Measurements from ENCODE around the gene COL19A1.

COL19A1 gene

DNA sequence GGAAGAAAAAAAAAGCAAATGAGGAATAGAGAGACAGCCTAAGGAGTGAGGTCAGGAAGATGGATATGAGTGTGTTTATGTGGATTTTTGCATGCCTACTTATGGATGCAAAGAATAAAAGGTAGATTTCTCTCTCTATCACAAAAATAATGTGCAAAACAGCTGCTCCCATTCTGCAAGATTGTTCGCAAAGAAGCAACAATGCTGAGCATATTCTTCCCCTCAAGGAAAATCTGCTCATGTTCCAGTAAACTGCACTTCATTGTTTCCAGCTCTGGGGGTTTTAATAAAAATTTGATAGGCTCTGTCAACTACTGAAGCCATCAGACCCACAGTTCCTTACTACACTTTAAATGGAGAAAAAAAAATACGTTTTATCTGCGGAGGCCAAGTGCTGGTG, 259.2 kb downstream of the COL19A1 start:
- no peak for DNase-seq (ENCODE audit: low spot score)

DNA sequence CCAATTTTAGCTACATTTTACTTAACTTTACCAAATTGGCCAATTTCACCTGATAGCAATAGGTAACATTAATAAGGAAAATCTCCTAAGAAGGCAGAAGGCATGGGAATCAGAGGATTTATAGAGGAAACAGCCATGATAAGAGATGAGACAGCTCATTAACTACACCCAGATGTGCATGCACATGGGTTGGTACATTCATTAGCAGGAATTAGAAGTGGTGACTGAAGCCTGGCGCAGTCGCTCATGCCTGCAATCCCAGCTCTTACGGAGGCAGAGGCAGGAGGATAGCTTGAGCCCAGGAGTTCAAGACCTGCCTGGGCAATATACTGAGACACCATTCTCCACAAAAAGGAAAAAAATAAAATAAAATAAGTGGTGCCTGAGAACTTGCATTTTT, 263.0 kb downstream of the COL19A1 start:
- DNase-seq (ENCODE audit: low spot score), result no peak

DNA sequence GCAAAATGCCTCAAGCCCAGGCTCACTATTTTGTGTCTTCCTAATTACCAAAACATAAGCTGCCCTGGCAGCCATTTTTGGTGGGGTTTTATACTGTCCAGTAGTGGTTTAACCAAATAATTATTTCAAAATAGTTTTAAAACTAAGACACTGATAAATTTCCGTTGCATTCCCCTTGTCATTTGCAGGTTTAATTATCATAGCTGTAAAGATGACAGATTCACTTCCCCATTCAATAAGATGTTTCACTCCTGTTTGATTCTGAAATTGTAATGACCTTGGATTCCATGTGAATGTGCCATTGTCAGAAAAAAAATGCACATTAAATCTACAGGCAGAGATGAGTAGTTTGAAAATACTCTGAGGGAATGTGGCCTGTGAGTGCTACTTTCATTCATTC, 264.5 kb downstream of the COL19A1 start:
- DNase-seq (ENCODE audit: low spot score), result no peak

DNA sequence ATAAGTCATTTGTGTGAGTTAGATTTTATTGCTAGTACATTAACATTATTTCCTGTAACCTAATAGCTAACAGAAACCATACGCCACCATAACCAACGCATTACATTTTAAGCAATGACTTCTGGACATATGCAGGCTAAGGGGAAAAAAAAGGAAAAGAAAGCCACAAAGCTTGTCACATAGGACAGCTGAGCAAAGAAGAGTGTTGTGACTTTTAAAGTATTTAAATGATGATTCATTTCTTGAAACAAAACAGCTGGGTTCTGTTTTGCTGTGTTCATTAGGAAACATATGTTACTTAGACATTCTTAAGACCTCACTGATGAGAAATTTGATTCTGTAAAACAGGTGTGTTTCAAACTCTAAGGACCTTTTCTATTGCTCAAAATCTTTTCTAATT, 265.2 kb downstream of the COL19A1 start:
- no peak for DNase-seq (ENCODE audit: low spot score)

DNA sequence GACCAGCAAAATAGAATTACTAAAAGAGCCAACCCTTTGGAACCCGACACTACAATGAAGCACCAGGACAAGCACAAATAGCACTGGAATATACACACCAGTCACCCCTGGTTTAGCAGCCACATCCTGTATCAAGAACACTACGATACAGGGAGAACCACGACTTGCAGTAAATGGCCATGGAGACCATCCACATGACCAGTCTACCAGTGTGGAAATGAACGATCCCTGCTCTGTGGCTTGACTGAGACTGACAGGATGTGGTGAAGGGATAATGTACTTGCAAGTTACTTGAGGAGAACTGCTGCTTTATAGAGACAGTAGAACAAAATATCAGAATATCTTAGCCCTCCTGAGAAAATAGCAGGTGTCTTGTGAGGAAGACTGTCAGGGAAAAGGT, 266.9 kb downstream of the COL19A1 start:
- no peak for DNase-seq (ENCODE audit: low spot score)

DNA sequence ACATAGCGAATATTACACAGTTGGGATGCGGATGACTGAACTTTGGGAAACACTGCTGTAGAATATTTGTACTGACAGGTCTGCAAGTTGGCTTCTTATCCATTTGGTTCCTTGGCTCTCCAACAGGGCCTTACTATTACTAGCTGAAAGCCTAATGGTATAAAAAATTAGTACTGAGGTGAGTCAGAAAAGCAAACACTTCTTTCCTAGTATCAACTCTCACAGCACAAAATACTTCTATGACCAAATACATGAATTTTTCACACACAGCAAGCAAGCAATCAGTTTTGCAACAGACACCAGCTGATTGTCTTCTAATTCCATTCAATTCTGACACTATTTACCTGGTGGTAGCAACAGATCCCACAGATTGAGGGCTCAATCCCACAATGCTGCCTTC, 268.2 kb downstream of the COL19A1 start:
- no peak for DNase-seq (ENCODE audit: low spot score)

DNA sequence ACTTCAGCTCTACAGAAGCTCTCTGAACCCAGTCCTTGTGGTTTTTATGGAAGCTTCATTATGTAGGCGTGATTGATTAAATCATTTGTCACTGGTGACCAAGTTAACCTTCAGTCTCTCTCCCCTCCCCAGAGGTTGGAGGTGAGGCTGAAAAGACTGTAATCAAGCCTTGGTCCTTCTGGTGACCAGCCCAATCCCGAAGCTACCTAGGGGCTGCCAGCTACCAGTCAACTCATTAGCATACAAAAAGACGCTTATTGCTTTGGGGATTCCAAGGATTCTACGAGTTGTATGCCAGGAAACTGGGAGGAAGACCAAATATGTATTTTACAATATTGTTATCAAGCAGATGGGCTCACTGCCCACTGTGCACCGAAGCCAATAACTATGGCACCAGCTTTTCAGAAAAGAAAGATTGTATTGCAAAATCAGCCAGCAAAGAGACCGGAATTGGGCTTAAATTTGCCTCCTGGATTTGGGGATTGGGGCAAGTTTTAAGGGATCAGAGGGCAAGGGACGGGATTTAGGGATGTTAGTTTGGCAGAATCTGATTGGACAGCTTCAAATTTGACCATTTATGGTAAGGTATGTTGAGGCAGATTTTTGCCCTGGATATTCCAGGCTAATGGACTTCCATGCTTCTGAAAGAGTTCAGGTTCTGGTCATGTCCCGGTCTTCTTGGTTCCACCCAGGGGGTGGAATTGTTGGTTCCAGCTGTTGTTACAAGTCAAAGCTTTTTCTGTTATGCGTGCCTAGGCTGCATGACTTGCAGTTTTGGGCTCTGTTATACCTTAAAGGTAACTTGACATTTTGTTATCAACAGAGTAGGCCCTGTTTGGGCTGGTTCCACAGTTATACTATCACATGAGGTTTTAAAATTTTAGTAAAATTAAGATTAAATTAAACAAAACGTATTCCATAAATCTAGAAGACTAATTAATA, 269.1 kb downstream of the COL19A1 start:
- DNase-seq (ENCODE audit: low spot score), result no peak

DNA sequence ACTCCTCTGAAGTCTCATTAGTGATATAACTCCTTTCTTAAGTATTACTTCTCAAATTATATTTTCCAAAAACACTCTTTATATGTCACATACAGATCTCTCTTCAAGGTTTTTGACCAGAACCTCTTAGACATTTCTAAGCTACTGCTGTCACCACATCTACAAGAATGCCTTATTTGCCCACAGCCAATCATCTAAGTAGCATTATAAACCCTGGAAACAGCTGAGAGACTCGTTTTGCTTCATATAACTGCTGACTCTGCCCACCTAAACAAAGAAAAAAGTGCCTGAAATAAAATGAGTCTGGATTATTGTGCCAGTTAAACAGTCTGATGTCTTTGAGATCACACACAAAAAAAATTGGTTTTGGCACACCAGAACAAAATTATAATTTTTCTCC, 270.6 kb downstream of the COL19A1 start:
- DNase-seq (ENCODE audit: low spot score), result no peak

DNA sequence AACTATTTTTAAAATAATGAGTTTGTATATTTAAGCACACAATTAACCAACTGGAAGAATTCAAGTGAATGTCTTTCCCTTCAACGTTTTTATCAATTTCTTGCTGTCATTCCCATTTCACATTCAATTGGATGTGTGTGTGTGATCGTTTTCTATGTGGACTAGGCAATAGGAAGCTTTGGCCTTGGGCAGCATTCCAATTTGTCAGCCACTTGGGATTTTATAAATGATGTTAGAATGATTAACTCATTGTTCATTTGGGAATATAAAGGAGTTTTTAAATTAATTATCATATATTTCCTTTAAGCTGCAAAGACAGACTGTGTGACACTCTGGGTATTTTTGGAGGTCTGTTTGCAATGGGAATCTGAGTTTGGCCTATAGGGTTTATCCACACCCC, 274.1 kb downstream of the COL19A1 start:
- no peak for DNase-seq (ENCODE audit: low spot score)

DNA sequence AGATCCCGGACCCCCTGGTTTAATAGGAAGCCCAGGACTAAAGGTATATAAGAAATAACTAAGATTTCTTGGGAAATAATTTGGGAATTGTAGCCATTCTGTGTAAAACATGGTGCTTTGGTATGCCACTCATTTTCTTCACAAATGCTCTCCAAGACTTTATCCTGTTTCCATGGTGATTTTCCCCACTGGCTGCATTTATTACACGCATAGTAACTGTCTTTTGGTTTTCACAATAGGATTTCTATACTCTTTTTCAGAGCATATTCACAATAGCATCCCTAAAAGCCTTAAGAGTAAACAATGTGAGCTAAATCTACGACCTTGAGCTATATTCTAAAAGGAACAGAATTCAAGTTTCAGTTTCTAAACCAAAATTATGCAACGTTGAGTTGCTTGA, 275.7 kb downstream of the COL19A1 start:
- no peak for DNase-seq (ENCODE audit: low spot score)

DNA sequence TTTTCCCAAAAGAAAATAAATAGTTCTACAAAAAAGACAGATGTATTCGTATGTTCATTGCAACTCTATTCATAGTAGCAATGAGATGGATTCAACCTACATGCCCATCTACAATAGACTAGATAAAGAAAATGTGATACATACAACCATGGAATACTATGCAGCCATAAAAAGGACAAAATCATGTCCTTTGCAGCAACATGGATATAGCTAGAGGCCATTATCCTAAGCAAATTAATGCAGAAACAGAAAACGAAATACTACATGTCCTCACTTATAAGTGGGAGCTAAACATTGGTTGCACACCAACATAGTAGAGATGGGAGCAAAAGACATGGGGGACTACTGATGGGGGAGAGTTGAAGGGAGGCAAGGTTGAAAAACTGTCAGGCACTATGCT, 278.8 kb downstream of the COL19A1 start:
- DNase-seq (ENCODE audit: low spot score), result no peak

DNA sequence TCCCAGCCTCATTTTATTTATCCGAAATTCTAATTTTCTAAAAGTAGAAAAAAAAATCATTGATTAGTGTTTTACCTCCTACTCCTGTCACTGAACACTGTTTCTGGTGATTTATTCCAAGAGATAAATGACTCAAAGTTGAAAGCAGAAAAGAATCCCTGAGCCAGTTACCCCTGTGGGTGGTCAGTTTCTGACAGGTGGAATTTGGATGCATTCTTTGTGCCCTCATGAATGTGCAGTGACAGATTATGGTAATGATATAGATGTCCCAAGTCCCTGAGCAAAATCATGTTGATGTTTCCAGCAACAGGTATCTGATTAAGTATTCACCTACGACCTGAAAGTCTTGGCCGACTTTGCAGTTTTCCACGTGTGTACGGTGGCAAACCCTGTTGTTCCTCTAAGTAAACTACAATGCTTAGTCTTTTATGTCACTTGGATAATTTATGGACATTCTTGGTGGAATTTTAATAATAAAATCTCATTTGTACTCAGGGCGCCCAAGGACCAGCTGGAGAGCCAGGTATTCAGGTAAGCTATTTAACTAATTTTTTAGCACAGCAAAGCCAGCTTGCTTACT, 282.9 kb downstream of the COL19A1 start:
- DNase-seq (ENCODE audit: low spot score), result no peak

DNA sequence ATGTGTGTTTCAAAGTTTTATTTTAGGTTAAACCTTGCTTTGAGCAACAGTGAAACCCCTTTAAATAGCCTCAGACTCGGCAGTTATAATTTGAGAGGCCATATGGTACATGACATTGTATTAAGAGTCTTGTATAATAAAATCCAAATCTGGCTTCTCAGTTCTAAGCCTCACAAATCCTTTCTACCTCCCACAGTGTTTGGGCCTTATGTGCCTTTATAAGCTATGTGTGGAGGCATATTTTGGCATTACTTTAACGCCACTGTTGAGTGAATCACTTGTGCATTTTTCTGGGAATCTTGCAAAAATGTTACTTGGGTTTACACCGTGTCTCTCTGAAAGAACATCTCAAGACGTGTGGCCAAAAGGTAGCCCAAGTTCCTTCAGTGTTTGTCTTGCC, 284.2 kb downstream of the COL19A1 start:
- no peak for DNase-seq (ENCODE audit: low spot score)

DNA sequence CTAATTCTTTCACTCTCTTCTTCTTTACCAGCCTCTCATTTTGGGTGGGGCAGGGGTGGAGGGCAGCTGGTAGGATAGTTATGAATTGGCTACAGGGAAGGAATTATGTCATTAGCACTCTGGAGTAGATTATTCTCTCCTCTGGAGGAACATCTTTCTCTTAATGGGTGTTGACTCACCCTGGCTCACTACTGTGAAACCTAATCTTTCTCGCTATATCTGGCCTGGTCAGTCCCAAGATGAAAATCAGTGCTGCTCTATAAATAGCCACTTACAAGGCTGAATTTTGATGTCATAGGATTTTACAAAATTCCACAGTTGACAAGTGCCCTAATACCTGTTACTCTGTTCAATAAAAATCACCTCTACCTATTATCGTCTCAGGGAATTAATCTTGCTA, 285.3 kb downstream of the COL19A1 start:
- no peak for DNase-seq (ENCODE audit: low spot score)

DNA sequence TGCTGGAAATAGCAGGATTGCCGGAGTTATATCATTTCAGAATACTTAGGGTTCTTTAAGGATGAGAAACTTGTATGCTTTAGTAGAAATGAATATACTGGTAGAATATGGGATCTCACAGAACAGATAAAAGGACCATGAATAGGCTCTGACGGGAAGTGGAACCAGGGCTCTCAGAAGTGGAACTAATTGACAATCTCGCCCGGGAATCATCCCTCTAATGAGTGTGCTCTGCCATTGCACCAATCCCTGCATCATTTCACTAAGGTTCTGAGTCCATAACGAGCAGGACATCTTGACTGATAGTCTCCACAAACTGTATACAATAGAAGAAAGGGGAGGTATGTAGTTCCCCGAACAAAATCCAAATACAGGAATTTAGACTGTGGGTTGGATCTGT, 286.4 kb downstream of the COL19A1 start:
- no peak for DNase-seq (ENCODE audit: low spot score)

DNA sequence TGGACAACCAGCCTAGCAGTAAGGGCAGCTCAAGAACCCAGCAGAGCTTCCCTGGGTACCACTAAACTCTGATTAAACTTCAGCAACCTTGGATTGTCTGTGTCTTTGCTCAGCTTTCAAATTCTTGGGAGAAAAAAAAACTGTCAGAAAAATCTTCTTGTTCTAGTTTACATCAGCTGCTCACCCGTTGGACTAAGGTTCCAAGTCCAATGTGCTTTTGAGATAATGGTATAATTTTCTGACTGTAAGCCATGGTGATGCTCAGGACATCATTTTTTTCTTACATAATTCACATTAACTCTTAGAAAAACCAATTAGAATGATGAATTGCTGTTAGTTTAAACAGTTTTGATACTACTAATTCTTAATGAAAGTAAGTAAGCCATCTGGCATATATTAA, 290.7 kb downstream of the COL19A1 start:
- no peak for DNase-seq (ENCODE audit: low spot score)

DNA sequence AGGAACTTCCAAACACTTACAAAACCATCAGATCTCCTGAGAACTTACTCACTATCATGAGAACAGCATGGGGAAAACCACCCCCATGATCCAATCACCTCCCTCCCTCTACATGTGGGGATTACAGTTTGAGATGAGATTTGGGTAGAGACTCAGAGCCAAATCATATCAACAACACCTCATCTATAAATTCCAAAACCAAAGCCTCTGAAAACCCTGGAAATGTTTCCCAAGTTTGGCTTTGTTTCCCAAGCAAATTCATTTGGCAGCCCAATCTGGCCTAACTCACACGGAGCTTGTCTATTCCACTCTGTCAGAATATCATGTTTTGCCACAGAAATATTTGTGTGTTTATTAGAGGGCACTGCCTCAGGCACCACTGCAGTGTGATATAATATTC, 293.9 kb downstream of the COL19A1 start:
- no peak for DNase-seq (ENCODE audit: low spot score)

DNA sequence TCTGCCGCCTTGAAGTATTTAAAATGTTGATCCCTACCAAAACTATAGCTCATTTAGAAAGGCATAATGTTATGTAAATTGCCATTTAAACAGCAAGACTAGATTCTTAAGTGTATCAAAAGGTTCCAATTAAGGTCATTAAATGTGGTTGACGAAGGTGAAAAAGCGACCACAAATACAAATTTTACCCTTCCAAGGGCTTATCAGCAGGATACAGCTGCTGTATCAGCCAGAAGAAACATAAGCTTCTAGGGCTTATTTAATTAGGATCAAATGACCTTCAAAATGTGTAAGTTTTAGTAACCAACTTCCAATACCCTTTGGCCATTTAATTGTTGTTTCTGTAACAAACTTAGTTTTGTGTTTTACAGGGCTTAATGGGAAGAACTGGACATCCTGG, 296.6 kb downstream of the COL19A1 start:
- DNase-seq (ENCODE audit: low spot score), result no peak

DNA sequence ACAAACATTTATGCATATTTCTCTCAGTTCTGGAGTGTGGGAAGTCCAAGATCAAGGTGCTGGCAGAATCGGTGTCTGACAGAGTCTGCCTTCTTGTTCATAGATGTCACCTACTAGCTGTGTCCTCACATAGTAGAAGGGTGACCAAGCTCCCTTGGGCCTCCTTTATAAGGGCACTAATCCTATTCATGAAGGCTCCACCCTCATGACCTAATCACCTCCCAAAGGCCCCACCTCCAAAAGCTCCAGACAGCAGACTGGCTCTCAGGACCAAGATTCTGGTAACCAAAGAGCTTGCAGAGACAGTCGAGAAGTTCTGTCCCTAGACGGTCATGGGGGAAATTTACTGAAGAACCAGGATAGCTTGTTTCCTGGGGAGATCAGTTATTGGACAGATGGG, 297.4 kb downstream of the COL19A1 start:
- DNase-seq (ENCODE audit: low spot score), result no peak

DNA sequence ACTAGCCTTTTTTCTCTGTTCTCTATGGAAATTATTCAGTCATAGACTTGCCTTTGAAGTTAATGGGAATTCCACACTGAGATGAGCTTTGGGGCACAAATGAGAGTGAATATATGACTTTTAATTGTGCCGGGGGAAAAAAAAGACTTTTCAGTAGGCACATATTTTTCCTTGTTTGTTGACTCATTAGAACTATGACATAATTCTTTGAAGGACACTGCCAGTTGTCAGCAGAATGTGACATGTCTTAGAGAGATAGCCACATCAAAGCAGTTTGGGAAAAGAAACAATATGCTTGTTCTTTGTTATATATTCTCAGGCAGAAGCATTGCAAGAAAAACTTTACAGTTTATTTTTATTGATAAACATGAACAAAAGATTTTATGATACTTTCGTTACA, 298.2 kb downstream of the COL19A1 start:
- DNase-seq (ENCODE audit: low spot score), result no peak

DNA sequence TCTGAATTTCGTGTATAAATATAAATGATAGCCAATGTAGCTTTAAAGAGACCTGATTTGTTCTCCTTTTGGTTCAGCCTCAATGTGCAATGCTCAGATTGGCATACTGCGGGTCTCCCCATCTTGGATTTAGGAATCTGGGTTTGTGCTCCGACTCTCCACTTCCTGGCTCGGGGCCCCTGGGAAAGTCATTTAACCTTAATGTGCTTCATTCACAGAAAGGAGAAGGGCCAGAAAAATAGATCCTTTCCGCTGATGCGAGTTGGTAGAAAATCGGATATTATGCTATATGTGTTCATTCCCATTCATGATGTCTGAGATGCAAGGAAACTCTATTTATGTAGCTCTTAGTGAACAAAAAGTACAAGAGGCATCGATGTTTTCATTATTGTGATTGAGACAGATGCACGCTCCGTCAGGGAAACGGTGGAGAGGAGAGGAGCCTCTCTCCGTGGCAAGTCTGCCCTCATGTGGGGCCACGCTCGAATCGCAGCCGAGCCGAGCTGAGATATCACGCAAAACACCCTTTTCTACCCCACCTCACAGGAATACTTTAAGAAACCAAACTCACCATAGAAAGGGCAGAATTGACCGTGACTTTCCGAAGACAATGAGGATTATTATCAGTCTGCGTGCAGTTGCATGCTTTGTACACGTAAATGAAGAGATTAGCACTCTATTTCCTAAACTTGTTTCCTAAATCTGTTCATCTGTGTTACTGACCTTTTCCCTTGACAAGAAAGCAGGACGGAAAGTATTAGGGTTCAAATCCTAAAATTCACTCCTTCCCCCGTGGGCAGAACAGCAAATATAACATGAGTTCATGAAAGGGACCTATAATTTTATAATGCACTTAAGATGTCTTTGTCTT, 300.0 kb downstream of the COL19A1 start:
- no peak for DNase-seq (ENCODE audit: low spot score)

DNA sequence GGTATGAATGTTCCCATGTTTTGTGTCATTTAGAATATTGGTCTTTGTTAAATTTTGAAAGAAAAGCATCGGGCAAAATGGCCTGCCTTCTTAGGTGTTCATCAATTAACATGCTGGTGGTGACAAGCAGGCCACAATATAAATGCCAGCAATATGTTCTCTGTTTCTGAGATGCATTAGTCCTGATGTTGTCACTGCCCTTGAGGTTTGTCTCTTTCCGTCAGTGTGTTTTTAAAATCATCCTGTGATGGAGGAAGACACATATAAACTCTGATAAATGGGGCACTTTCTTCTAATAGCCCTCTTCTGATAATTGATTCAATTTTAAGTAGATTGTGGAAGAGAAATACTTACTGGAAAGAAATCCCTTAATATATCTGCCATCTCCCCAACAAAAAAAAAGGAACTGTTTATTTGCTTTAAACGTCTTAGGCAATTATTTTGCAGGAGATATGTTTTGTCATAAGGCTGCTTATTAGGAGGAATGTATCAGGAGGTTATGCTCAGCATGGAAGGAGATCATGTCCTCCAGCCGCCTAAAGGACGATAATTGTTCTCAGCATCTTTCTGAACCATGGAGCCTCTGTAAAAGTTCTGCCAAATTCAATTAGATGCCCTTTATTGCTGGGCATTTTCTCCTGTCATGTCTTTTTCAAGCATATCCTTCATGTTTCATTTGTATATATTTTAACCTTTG, 302.5 kb downstream of the COL19A1 start:
- no peak for DNase-seq (ENCODE audit: low spot score)
